Esophagus squamous epithelium (tissue), 5 donors: ENCODE data around the gene RPEL1. TPM values are rescaled to one million over a fixed set of nuclear protein-coding genes. Genes with fewer than 3 reads are reported as not detected.
"Not testable (repeated sequence)": the region's sequence is repeated elsewhere in the genome, so short reads cannot be mapped to it uniquely, and the experiment has no call there.

Experiments
- DNase-seq: peaks from one replicate; lab custom pipeline; 2025; lab: John Stamatoyannopoulos, UW
- H3K27ac ChIP-seq, 4 donors: fragments of 200-600 bp; sonication (generic); one replicate each; pipeline ENCODE4 v1.5.1; 2016 to 2019; ENCODE audit warnings: mild to moderate bottlenecking in 1 of 4
- H3K27me3 ChIP-seq, 4 donors: fragments of 200-600 bp; sonication (generic); 1 replicate in 3 of 4; 2 replicates in 1 of 4; pipeline versions ENCODE4 v1.5.1 to v1.6.0; 2017 to 2021; ENCODE audit warnings: antibody characterized with exemption in 1 of 4
- H3K36me3 ChIP-seq, 3 donors: fragments of 200-600 bp; sonication (generic); one replicate each; pipeline ENCODE4 v1.5.1; 2016 to 2019
- H3K4me1 ChIP-seq, 3 donors: fragments of 200-600 bp; sonication (generic); one replicate each; pipeline ENCODE4 v1.5.1; 2017 to 2019
- H3K4me3 ChIP-seq, 4 donors: fragments of 200-600 bp; sonication (generic); 1 replicate in 3 of 4; 2 replicates in 1 of 4; pipeline ENCODE4 v1.5.1; 2016 to 2019; ENCODE audit warnings: mild to moderate bottlenecking in 2 of 4, moderate library complexity in 1 of 4
- H3K9me3 ChIP-seq, 3 donors: fragments of 200-600 bp; sonication (generic); one replicate each; pipeline ENCODE4 v1.5.1; 2016 to 2019
- POLR2A ChIP-seq, 4 donors: fragments of 450-650 bp; IDR thresholded peaks; one replicate each; pipeline ENCODE4 v1.6.1; 2017; ENCODE audit warnings: antibody characterized with exemption in 4 of 4, mild to moderate bottlenecking in 4 of 4, moderate library complexity in 3 of 4
- WGBS, 2 donors: methylation state at CpG; one replicate each; pipeline ENCODE4 v1.1.5; 2018; 5-methylcytosine and 5-hydroxymethylcytosine counted together
- intact Hi-C: fragments of 100-400 bp; cut with DNase I; formaldehyde crosslinking; loops from one replicate; pipeline ENCODE4 v1.15.0; 2022
- total RNA-seq, 4 donors: library from RNA; depleted of rRNA; stranded (reverse); fragments of >200 nt; gene quantifications; one replicate each; pipeline ENCODE4 v1.1.0, GENCODE V29; 2016
- TF ChIP-seq, protein P1 (sequence below), 6 experiments: fragments of 450-650 bp in 4 of 6; fragments of 200-600 bp in 2 of 6; sonication (generic) in 2 of 6; IDR thresholded peaks; one replicate each; pipeline ENCODE4 v1.5.1; 2016 to 2019; ENCODE audit warnings: antibody characterized with exemption in 6 of 6, mild to moderate bottlenecking in 4 of 6, moderate library complexity in 4 of 6
- donor health status: DM: yes; HTN: yes; CAD: no.

RPEL1 gene
- total RNA-seq, 4 donors from 2014 or later = not detected

DNA sequence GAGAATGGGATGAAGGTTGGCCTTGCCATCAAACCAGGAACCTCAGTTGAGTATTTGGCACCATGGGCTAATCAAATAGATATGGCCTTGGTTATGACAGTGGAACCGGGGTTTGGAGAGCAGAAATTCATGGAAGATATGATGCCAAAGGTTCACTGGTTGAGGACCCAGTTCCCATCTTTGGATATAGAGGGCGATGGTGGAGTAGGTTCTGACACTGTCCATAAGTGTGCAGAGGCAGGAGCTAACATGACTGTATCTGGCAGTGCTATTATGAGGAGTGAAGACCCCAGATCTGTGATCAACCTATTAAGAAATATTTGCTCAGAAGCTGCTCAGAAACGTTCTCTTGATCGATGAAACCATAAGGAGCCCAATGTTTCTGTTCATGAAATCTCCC lies 637 bp downstream of the RPEL1 start:
- WGBS, 2 donors = 55 to 71% methylated on average over 4 of the region's 4 CpGs
- DNase-seq = no peak
- no peaks in the 10 kb centered on the region for H3K9me3 ChIP-seq
- no peaks in the 10 kb centered on the region for H3K36me3 ChIP-seq
- H3K27me3 ChIP-seq = peaks cover 0 to 5% (median 0%) of the 10 kb centered on the region in 4 donors
- no peak overlapping the region for H3K27ac ChIP-seq
- intact Hi-C loops = loop anchor here (10.0 kb wide), 3 partner anchors 142 to 332 kb away; partner anchors contain the start of gene CNNM2
- peaks cover 10 to 21% (median 13%) of the 10 kb centered on the region in 3 donors for H3K4me1 ChIP-seq
- no peak overlapping the region for H3K4me3 ChIP-seq
- TF ChIP-seq POLR2A (IDR thresholded peaks at IDR 0.05) = no peak
- TF ChIP-seq, protein P1, sequence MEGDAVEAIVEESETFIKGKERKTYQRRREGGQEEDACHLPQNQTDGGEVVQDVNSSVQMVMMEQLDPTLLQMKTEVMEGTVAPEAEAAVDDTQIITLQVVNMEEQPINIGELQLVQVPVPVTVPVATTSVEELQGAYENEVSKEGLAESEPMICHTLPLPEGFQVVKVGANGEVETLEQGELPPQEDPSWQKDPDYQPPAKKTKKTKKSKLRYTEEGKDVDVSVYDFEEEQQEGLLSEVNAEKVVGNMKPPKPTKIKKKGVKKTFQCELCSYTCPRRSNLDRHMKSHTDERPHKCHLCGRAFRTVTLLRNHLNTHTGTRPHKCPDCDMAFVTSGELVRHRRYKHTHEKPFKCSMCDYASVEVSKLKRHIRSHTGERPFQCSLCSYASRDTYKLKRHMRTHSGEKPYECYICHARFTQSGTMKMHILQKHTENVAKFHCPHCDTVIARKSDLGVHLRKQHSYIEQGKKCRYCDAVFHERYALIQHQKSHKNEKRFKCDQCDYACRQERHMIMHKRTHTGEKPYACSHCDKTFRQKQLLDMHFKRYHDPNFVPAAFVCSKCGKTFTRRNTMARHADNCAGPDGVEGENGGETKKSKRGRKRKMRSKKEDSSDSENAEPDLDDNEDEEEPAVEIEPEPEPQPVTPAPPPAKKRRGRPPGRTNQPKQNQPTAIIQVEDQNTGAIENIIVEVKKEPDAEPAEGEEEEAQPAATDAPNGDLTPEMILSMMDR (IDR thresholded peaks at IDR 0.05) = no peak

DNA sequence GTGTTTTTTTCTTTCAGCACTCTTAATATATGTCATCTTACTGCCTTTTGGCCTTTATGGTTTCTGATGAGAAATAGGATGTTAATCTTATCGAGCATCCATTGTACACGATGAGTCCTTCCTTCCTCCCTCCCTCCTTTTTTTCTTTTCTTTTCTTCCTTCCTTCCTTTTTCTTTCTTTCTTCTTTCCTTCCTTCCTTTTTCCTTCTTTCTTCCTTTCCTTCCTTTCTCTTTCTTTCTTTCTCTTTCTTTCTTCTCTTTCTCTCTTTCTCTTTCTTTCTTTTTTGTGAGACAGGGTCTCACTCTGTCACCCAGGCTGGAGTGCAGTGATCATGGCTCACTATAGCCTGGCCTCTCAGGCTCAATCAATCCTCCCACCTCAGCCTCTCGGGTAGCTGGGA lies 8.4 kb downstream of the RPEL1 start:
- intact Hi-C loops = no loop called here
- TF ChIP-seq, protein P1 (IDR thresholded peaks at IDR 0.05) = no peak
- TF ChIP-seq POLR2A (IDR thresholded peaks at IDR 0.05) = no peak

DNA sequence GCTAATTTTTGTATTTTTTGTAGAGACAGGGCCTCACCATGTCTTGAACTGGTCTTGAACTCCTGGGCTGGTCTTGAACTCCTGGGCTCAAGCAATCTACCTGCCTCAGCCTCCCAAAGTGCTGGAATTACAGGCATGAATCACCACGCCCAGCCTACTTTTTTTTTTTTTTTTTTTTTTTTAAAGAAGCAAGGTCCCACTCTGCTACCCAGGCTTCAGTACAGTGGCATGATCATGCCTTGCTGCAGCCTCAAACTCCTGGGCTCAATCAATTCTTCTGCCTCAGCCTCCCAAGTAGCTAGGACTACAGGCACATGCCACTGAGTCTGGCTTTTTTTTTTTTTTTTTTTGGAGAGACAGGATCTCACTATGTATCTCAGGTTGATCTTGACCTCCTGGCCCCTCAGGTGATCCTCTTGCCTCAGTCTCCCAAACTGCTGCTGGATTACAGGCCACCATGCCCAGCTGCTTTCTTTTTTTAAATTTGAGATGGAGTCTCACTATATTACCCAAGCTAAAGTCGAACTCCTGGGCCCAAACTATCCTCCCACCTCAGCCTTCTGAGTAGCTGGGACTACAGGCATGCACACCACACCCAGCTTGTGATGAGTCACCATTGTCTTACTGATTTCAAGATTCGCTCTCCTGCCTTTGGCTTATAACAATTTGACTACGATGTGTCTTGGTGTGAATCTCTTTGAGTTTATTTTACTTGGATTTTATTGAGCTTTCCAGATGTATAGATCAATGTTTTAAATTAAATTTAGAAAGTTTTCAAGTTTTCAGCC lies 9.0 kb downstream of the RPEL1 start:
- intact Hi-C loops = no loop called here
- H3K4me3 ChIP-seq = no peak overlapping the region
- H3K4me1 ChIP-seq = no peaks in the 10 kb centered on the region
- TF ChIP-seq, protein P1 (IDR thresholded peaks at IDR 0.05) = no peak
- TF ChIP-seq POLR2A (IDR thresholded peaks at IDR 0.05) = no peak
- H3K36me3 ChIP-seq = no peaks in the 10 kb centered on the region
- peaks cover 0 to 2% (median 0%) of the 10 kb centered on the region in 3 donors for H3K9me3 ChIP-seq
- peaks cover 0 to 2% (median 0%) of the 10 kb centered on the region in 4 donors for H3K27me3 ChIP-seq
- H3K27ac ChIP-seq = no peak overlapping the region
- no peak for DNase-seq
- 26 to 33% methylated on average over 4 of the region's 4 CpGs for WGBS, 2 donors

More for the DNA sequence above, 8.4 kb downstream of the RPEL1 start:
- no peaks in the 10 kb centered on the region for H3K9me3 ChIP-seq
- H3K4me3 ChIP-seq = no peak overlapping the region
- 67 to 76% methylated on average over 3 of the region's 3 CpGs for WGBS, 2 donors
- DNase-seq = no peak
- peaks cover 0 to 5% (median 0%) of the 10 kb centered on the region in 4 donors for H3K27me3 ChIP-seq
- H3K36me3 ChIP-seq = no peaks in the 10 kb centered on the region
- no peaks in the 10 kb centered on the region for H3K4me1 ChIP-seq
- H3K27ac ChIP-seq = no peak overlapping the region

DNA sequence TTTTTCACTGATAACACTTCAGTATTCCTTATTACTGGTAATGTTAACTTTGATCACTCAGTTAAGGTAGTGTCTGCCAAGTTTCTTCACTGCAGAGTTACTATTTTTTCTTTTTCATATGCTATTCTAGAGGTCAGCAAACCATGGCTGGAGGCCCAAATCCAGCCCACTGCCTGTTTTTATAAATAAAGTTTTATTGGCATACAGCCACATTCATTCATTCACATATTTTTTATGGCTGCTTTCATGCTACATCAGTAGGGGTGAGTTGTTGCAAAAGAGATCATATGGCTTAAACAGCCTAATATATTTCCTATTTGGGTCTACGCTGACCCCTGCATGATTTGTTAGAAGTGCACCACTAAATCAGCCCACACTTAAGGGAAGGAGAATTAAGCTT lies 10.9 kb downstream of the RPEL1 start:
- intact Hi-C loops = no loop called here
- H3K27me3 ChIP-seq = peaks cover 0 to 9% (median 0%) of the 10 kb centered on the region in 4 donors
- no peaks in the 10 kb centered on the region for H3K4me1 ChIP-seq
- H3K9me3 ChIP-seq = peaks cover 0 to 7% (median 0%) of the 10 kb centered on the region in 3 donors
- no peaks in the 10 kb centered on the region for H3K36me3 ChIP-seq
- no peak for DNase-seq
- WGBS, 2 donors = 95 to 100% methylated on average over 1 of the region's 1 CpG
- H3K4me3 ChIP-seq = no peak overlapping the region
- no peak overlapping the region for H3K27ac ChIP-seq
- TF ChIP-seq, protein P1 (IDR thresholded peaks at IDR 0.05) = no peak
- no peak for TF ChIP-seq POLR2A (IDR thresholded peaks at IDR 0.05)

DNA sequence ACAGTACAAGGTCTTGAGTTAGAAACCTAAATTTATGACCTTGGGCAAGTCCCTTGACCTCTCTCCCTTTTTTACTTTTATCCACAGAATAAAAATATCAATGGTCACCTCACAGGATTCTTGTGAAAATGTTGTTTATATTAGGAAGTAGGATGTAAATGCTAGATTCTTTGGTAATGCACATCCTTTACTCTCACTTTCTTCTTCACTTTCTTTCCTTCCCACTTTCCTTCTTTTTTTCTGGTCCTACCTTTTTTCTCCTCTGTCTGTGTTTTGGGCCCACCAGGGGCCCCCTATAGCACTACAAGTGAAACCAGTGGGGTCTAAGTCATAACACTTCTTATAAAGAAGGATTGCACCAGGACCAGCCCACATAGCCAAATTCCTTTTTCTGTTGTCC lies 12.1 kb downstream of the RPEL1 start:
- intact Hi-C loops = no loop called here
- Histone ChIP-seq H3K4me3 (no peak overlapping the region), H3K27ac (no peak overlapping the region), H3K36me3 (no peaks in the 10 kb centered on the region), H3K9me3 (peaks cover 0 to 7% (median 0%) of the 10 kb centered on the region in 3 donors), H3K27me3 (peaks cover 0 to 11% (median 0%) of the 10 kb centered on the region in 4 donors), H3K4me1 (no peaks in the 10 kb centered on the region)
- TF ChIP-seq, protein P1 (IDR thresholded peaks at IDR 0.05) = no peak
- TF ChIP-seq POLR2A (IDR thresholded peaks at IDR 0.05) = no peak
- no peak for DNase-seq

DNA sequence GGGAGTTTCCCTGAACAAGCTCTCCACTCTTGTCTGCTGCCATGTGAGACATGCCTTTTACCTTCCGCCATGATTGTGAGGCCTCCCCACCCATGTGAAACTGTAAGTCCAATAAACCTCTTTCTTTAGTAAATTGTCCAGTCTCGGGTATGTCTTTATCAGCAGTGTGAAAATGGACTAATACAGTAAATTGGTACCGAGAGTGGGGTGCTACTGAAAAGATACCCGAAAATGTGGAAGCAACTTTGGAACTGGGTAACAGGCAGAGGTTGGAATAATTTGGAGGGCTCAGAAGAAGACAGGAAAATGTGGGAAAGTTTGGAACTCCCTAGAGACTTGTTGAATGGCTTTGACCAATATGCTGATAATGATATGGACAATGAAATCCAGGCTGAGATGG lies 13.2 kb downstream of the RPEL1 start:
- peaks cover 0 to 21% (median 0%) of the 10 kb centered on the region in 4 donors for H3K27me3 ChIP-seq
- DNase-seq, H3K4me3 ChIP-seq, H3K36me3 ChIP-seq, H3K27ac ChIP-seq, intact Hi-C loops, H3K9me3 ChIP-seq, H3K4me1 ChIP-seq: not testable (repeated sequence)
- 86 to 95% methylated on average over 2 to 4 of the region's 4 CpGs for whole genome bisulfite sequencing, 2 donors
